ENCODE results near the gene LARGE1.

LARGE1 gene

DNA sequence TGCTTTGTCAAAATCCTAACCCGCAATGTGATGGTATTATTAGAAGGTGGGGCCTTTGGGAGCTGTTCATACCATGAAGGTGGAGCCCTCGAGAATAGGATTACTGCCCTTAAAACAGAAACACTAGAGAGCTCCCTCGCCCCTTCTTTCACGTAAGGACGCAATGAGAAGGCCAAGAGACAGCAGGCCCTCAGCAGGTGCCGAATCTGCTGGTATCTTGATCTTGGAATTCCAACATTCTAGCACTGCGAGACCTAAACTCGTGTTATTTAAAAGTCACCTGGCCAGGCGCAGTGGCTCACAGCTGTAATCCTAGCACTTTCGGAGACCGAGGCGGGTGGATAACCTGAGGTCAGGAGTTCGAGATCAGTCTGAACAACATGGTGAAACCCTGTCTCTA, 33.1 kb downstream of the LARGE1 start:
- TF ChIP-seq, protein P1, sequence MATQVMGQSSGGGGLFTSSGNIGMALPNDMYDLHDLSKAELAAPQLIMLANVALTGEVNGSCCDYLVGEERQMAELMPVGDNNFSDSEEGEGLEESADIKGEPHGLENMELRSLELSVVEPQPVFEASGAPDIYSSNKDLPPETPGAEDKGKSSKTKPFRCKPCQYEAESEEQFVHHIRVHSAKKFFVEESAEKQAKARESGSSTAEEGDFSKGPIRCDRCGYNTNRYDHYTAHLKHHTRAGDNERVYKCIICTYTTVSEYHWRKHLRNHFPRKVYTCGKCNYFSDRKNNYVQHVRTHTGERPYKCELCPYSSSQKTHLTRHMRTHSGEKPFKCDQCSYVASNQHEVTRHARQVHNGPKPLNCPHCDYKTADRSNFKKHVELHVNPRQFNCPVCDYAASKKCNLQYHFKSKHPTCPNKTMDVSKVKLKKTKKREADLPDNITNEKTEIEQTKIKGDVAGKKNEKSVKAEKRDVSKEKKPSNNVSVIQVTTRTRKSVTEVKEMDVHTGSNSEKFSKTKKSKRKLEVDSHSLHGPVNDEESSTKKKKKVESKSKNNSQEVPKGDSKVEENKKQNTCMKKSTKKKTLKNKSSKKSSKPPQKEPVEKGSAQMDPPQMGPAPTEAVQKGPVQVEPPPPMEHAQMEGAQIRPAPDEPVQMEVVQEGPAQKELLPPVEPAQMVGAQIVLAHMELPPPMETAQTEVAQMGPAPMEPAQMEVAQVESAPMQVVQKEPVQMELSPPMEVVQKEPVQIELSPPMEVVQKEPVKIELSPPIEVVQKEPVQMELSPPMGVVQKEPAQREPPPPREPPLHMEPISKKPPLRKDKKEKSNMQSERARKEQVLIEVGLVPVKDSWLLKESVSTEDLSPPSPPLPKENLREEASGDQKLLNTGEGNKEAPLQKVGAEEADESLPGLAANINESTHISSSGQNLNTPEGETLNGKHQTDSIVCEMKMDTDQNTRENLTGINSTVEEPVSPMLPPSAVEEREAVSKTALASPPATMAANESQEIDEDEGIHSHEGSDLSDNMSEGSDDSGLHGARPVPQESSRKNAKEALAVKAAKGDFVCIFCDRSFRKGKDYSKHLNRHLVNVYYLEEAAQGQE (IDR thresholded peaks at IDR 0.05; ENCODE audit: low read depth): no peak
- no peak for TF ChIP-seq TEAD4 (IDR thresholded peaks at IDR 0.05)
- no peak for TF ChIP-seq TAF1 (IDR thresholded peaks at IDR 0.05; ENCODE audit: low read depth)
- TF ChIP-seq ZBTB7A (IDR thresholded peaks at IDR 0.05; ENCODE audit: low read depth): no peak
- TF ChIP-seq NFIC (IDR thresholded peaks at IDR 0.05): no peak
- TF ChIP-seq EP300 (IDR thresholded peaks at IDR 0.05; ENCODE audit: borderline replicate concordance): no peak
- no peak for TF ChIP-seq CREB1 (IDR thresholded peaks at IDR 0.05; ENCODE audit: low read depth)

DNA sequence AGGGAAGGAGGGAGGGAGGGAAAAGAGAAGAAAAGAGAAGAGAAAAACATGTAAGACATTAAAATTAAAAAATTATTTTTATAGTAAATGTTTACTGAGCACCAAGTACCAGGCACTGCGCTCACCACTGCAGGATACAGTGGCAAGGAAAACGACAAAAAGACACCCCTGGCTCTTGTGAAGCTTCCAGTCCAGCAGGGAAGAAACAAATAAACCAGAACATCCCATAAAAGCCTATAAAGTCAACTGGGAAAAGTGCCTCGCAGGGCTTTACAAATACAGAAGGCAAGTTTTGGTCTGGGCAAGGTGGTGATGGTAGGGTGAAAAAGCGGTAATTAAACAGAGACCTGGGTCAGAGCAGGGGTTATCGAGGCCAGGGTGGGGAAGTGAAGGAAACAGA, 33.6 kb downstream of the LARGE1 start:
- TF ChIP-seq EGR1 (IDR thresholded peaks at IDR 0.05) (no peak), ZBTB7A (IDR thresholded peaks at IDR 0.05; ENCODE audit: low read depth) (no peak), YY1 (IDR thresholded peaks at IDR 0.05; ENCODE audit: low read depth) (no peak), TCF12 (IDR thresholded peaks at IDR 0.05; ENCODE audit: low read depth) (no peak), TEAD4 (IDR thresholded peaks at IDR 0.05) (no peak), CEBPB (IDR thresholded peaks at IDR 0.05) (no peak), TAF1 (IDR thresholded peaks at IDR 0.05; ENCODE audit: low read depth) (no peak), RAD21 (IDR thresholded peaks at IDR 0.05; ENCODE audit: low read depth) (no peak), FOXM1 (IDR thresholded peaks at IDR 0.05; ENCODE audit: borderline replicate concordance, low read depth) (no peak), NFIC (IDR thresholded peaks at IDR 0.05) (no peak)
- TF ChIP-seq, protein P2, sequence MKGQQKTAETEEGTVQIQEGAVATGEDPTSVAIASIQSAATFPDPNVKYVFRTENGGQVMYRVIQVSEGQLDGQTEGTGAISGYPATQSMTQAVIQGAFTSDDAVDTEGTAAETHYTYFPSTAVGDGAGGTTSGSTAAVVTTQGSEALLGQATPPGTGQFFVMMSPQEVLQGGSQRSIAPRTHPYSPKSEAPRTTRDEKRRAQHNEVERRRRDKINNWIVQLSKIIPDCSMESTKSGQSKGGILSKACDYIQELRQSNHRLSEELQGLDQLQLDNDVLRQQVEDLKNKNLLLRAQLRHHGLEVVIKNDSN (IDR thresholded peaks at IDR 0.05): no peak
- TF ChIP-seq, protein P1 (IDR thresholded peaks at IDR 0.05; ENCODE audit: low read depth): no peak
- TF ChIP-seq, protein P3, sequence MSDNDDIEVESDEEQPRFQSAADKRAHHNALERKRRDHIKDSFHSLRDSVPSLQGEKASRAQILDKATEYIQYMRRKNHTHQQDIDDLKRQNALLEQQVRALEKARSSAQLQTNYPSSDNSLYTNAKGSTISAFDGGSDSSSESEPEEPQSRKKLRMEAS (IDR thresholded peaks at IDR 0.05): no peak

DNA sequence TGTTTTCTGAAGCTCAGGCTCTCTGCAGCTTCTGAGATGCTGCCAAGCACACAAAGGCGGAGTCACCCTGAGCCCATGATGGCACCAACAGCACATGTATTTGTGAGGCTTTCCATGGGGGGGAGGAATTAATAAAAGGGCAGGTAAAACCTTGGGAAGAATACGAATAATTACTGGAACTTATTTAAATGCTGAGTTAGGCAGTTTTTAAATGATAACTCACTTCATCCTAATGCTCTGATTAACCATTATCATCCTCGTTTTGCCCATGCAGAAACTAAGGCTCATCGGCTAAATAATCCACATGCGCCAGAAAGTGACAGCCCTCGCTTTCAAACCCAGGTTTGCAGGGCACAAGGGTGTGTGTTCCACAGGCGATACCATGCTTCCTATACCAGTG, 35.4 kb downstream of the LARGE1 start:
- TF ChIP-seq, protein P1 (IDR thresholded peaks at IDR 0.05; ENCODE audit: low read depth): no peak
- TF ChIP-seq RAD21 (IDR thresholded peaks at IDR 0.05; ENCODE audit: low read depth) (no peak), CREB1 (IDR thresholded peaks at IDR 0.05; ENCODE audit: low read depth) (no peak), EGR1 (IDR thresholded peaks at IDR 0.05) (no peak), FOXM1 (IDR thresholded peaks at IDR 0.05; ENCODE audit: borderline replicate concordance, low read depth) (no peak), ZBTB7A (IDR thresholded peaks at IDR 0.05; ENCODE audit: low read depth) (no peak)
- TF ChIP-seq, protein P2 (IDR thresholded peaks at IDR 0.05): no peak

DNA sequence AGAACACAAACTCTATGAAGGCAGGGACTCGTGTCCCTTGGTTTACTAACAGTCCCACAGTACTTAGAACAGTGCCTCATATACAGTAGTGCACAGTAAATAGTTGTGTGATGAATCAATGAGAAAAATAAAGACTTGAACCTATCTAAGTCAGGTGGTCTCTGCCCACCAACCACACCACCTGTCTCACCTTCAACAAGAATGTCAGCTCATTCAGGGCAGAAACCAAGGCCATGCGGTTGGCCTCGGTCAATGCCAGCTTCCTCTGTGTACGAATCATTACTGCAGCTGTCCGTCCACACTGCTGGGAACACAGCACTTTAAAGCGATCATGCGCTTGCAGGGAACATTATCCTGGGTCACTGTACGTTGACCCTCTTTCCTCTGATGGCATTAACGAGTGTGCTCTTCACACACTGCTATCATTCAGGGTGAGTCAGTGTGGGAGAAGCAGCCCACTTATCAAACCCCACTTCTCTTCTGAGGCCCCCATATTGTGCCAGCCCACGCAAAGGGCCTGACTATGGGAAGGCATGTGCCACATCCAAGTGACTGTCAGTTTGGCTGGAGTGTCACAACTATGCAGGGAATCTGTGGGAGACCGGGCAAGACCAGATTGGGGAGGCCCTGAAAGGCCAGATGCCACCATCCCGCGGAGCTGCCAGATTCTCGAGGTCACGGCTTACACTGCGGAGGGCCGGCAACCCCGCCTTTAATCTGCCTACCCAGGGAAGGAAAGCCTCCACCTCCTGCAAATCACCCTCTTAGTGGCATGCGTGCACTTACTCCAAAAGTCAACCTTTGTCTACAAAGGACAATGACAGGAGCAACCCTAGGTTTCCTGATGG, 36.1 kb downstream of the LARGE1 start:
- TF ChIP-seq TCF12 (IDR thresholded peaks at IDR 0.05; ENCODE audit: low read depth): no peak
- TF ChIP-seq, protein P3 (IDR thresholded peaks at IDR 0.05): no peak
- TF ChIP-seq FOXM1 (IDR thresholded peaks at IDR 0.05; ENCODE audit: borderline replicate concordance, low read depth): no peak
- no peak for TF ChIP-seq EGR1 (IDR thresholded peaks at IDR 0.05)
- TF ChIP-seq, protein P1 (IDR thresholded peaks at IDR 0.05; ENCODE audit: low read depth): no peak
- no peak for TF ChIP-seq NFIC (IDR thresholded peaks at IDR 0.05)
- TF ChIP-seq TAF1 (IDR thresholded peaks at IDR 0.05; ENCODE audit: low read depth): no peak
- no peak for TF ChIP-seq YY1 (IDR thresholded peaks at IDR 0.05; ENCODE audit: low read depth)
- TF ChIP-seq TEAD4 (IDR thresholded peaks at IDR 0.05): no peak
- no peak for TF ChIP-seq RAD21 (IDR thresholded peaks at IDR 0.05; ENCODE audit: low read depth)
- no peak for TF ChIP-seq CREB1 (IDR thresholded peaks at IDR 0.05; ENCODE audit: low read depth)
- no peak for TF ChIP-seq CEBPB (IDR thresholded peaks at IDR 0.05)
- TF ChIP-seq EP300 (IDR thresholded peaks at IDR 0.05; ENCODE audit: borderline replicate concordance): no peak
